Body of pancreas (tissue), 4 donors: ENCODE results near the gene CKMT1A. TPM values are rescaled to one million over a fixed set of nuclear protein-coding genes. Genes with fewer than 3 reads are reported as not detected.
"Not testable (repeated sequence)": the region's sequence is repeated elsewhere in the genome, so short reads cannot be mapped to it uniquely, and the experiment has no call there.

Source experiments
- ATAC-seq: fragments of 150-250 bp; one replicate; pipeline ENCODE4 v1.9.1; 2016
- DNase-seq, 4 donors: peaks; one replicate each; pipeline ENCODE4 v3.0.0-alpha.2; 2019
- H3K27ac ChIP-seq, 4 donors: fragments of 200-600 bp; sonication (generic); 1 replicate in 3 of 4; 2 replicates in 1 of 4; pipeline versions ENCODE4 v1.5.1 to v1.6.1; 2016 to 2019; ENCODE audit warnings: mild to moderate bottlenecking in 1 of 4, mixed read lengths in 1 of 4, moderate library complexity in 1 of 4
- H3K27me3 ChIP-seq, 2 donors: fragments of 200-600 bp; sonication (generic); one replicate each; pipeline ENCODE4 v1.6.0; 2016; ENCODE audit warnings: mild to moderate bottlenecking in 1 of 2
- H3K36me3 ChIP-seq, 2 donors: fragments of 200-600 bp; sonication (generic); replicated peaks in 1 of 2; 2 replicates each; pipeline ENCODE4 v1.5.1; 2016; ENCODE audit warnings: low read depth in 2 of 2; ENCODE audit not compliant: insufficient read depth in 1 of 2
- H3K4me1 ChIP-seq: fragments of 200-600 bp; sonication (generic); one replicate; pipeline ENCODE4 v1.6.0; 2016
- H3K4me3 ChIP-seq, 2 donors: fragments of 200-600 bp; sonication (generic); 1 replicate in 1 of 2; 2 replicates in 1 of 2; pipeline ENCODE4 v1.5.1; 2016 to 2019
- H3K9me3 ChIP-seq, 3 donors: fragments of 200-600 bp; sonication (generic); 1 replicate in 2 of 3; 2 replicates in 1 of 3; pipeline ENCODE4 v1.5.1; 2016
- CTCF ChIP-seq, 7 experiments: fragments of 450-650 bp in 4 of 7; fragments of 200-600 bp in 3 of 7; sonication (generic) in 3 of 7; IDR thresholded peaks; one replicate each; pipeline ENCODE4 v1.5.1; 2016 to 2019; ENCODE audit warnings: antibody characterized with exemption in 7 of 7
- POLR2A ChIP-seq, 3 donors: fragments of 450-650 bp; IDR thresholded peaks; one replicate each; pipeline ENCODE4 v1.6.1; 2016; ENCODE audit warnings: antibody characterized with exemption in 3 of 3, mild to moderate bottlenecking in 2 of 3
- WGBS, 2 donors: methylation state at CpG; one replicate each; pipeline ENCODE4 v1.1.5; 2017; 5-methylcytosine and 5-hydroxymethylcytosine counted together
- intact Hi-C: fragments of 100-400 bp; cut with DNase I; formaldehyde crosslinking; loops from one replicate; pipeline ENCODE4 v1.15.1; 2023
- small RNA-seq: library from RNA; depleted of rRNA; stranded (forward); fragments of <200 nt; gene quantifications from one replicate; pipeline ENCODE3, GENCODE V24; 2016
- total RNA-seq, 2 donors: library from RNA; depleted of rRNA; stranded (reverse); fragments of >200 nt; gene quantifications; one replicate each; pipeline ENCODE4 v1.1.0, GENCODE V29; 2016

CKMT1A gene
- total RNA-seq, 2 donors from 2014 or later, result 2.6 TPM; not detected in 1

- no peak for DNase-seq
- TF ChIP-seq CTCF (IDR thresholded peaks at IDR 0.05), result no peak
- TF ChIP-seq POLR2A (IDR thresholded peaks at IDR 0.05), result no peak
- WGBS, 2 donors, result 86 to 88% methylated on average over 6 of the region's 6 CpGs
- no peaks in the 10 kb centered on the region for H3K27me3 ChIP-seq
- H3K9me3 ChIP-seq, result no peaks in the 10 kb centered on the region
- no peaks in the 10 kb centered on the region for H3K36me3 ChIP-seq
- H3K4me3 ChIP-seq, result no peak overlapping the region
- ATAC-seq, result no peak
- intact Hi-C loops, result no loop called here
- no peaks in the 10 kb centered on the region for H3K4me1 ChIP-seq
- no peak overlapping the region for H3K27ac ChIP-seq
These were observed 41.8 kb downstream of the CKMT1A start for GRCh38 chr15:43735416-43735815.

GRCh38 chr15:43746245-43746902, 52.7 kb downstream of the CKMT1A start, which contains the start of gene PDIA3:
Gene PDIA3 (plus strand): TSS chr15:43746438. CDS start chr15:43746540, 102 bp downstream.
- 0% methylated on average over 3 to 66 of the region's 84 CpGs for WGBS, 2 donors
- Histone ChIP-seq H3K4me1 (peaks cover 41% of the 10 kb centered on the region), H3K4me3 (peak within 1 kb of the TSS; percentile 90 to 97), H3K27ac (peak within 1 kb of the TSS; percentile 91 to 98 (median 96))
- intact Hi-C loops, H3K9me3 ChIP-seq, H3K27me3 ChIP-seq, H3K36me3 ChIP-seq: not testable (repeated sequence)
- ATAC-seq, result peak; percentile 98
- peak; percentile 92 to 94 (median 93) for DNase-seq
- peak in 4 of 7 experiments; percentile 23 to 39 (median 29) for TF ChIP-seq CTCF (IDR thresholded peaks at IDR 0.05)
- TF ChIP-seq POLR2A (IDR thresholded peaks at IDR 0.05), result peak; percentile 94 to 97 (median 95)

GRCh38 chr15:43746903-43747309, 53.2 kb downstream of the CKMT1A start:
- H3K9me3 ChIP-seq, H3K27me3 ChIP-seq, H3K36me3 ChIP-seq, intact Hi-C loops: not testable (repeated sequence)
- DNase-seq, result peak; percentile 37 to 55 (median 46)
- Histone ChIP-seq H3K4me1 (peaks cover 46% of the 10 kb centered on the region), H3K4me3 (peak overlapping the region; percentile 90 to 97), H3K27ac (peak overlapping the region; percentile 91 to 98 (median 96))
- ATAC-seq, result peak; percentile 41
- 0% methylated on average over 12 of the region's 12 CpGs for WGBS, 2 donors

- Histone ChIP-seq H3K27ac (no peak overlapping the region), H3K36me3 (no peaks in the 10 kb centered on the region), H3K4me3 (no peak overlapping the region), H3K4me1 (peaks cover 60% of the 10 kb centered on the region), H3K9me3 (no peaks in the 10 kb centered on the region), H3K27me3 (no peaks in the 10 kb centered on the region)
- whole genome bisulfite sequencing, 2 donors, result 24 to 26% methylated on average over 3 of the region's 3 CpGs
- DNase-seq (no peak), ATAC-seq (no peak)
- intact Hi-C loops, result no loop called here
- TF ChIP-seq POLR2A (IDR thresholded peaks at IDR 0.05) (no peak), CTCF (IDR thresholded peaks at IDR 0.05) (no peak)
These were observed 54.7 kb downstream of the CKMT1A start for GRCh38 chr15:43748376-43748775.

Small RNAs within 50 kb of the gene (small RNA-seq; reads per million reads assigned to genes)
- gene PDIA3P2 (not detected), gene RNU6-353P (not detected), gene RNU6-354P (not detected)

Other genes with a start within 250 kb of the CKMT1A start
- 10 to 100 TPM; 12.5 to 17.5 TPM for gene TP53BP1, start 200.7 kb upstream of the CKMT1A start, total RNA-seq
- gene MAP1A, start 176.3 kb upstream of the CKMT1A start, total RNA-seq, result 1 to 10 TPM; 3.1 to 4.0 TPM
- gene PPIP5K1, start 103.7 kb upstream of the CKMT1A start, total RNA-seq, result 10 to 100 TPM; 22.1 to 27.0 TPM
- 10 to 100 TPM in 1 of 2 donors, 1 to 10 TPM in 1; 5.9 to 13.5 TPM for gene CKMT1B, start 99.8 kb upstream of the CKMT1A start, total RNA-seq
- under 1 TPM in 1 of 2 donors, not detected in 1; 0.66 TPM for gene STRC, start 75.1 kb upstream of the CKMT1A start, total RNA-seq
- gene CATSPER2, start 45.0 kb upstream of the CKMT1A start, total RNA-seq, result 10 to 100 TPM in 1 of 2 donors, 1 to 10 TPM in 1; 8.3 to 16.2 TPM
- 10 to 100 TPM; 80.7 to 89.3 TPM for gene PDIA3, start 52.6 kb downstream of the CKMT1A start, total RNA-seq
- gene ELL3, start 83.1 kb downstream of the CKMT1A start, total RNA-seq, result 10 to 100 TPM in 1 of 2 donors, 1 to 10 TPM in 1; 4.9 to 29.1 TPM
- gene SERF2, start 98.5 kb downstream of the CKMT1A start, total RNA-seq, result 100 to 1,000 TPM; 190 to 818 TPM
- not detected for gene SERINC4, start 106.4 kb downstream of the CKMT1A start, total RNA-seq
- gene HYPK, start 106.7 kb downstream of the CKMT1A start, total RNA-seq, result 10 to 100 TPM; 13.2 to 52.9 TPM
- gene MFAP1, start 130.8 kb downstream of the CKMT1A start, total RNA-seq, result 1 to 10 TPM; 1.6 to 9.9 TPM
- gene WDR76, start 133.1 kb downstream of the CKMT1A start, total RNA-seq, result 1 to 10 TPM; 6.2 to 6.9 TPM